Spinal cord (tissue), 10 donors: ENCODE data around the gene SPAG6. TPM values are rescaled to one million over a fixed set of nuclear protein-coding genes. Genes with fewer than 3 reads are reported as not detected.

Experiments
- DNase-seq, 6 donors: peaks; one replicate each; pipeline versions ENCODE4 v3.0.0 to v3.0.0-alpha.2; 2013 to 2015; ENCODE audit warnings: low spot score in 6 of 6, low read depth in 4 of 6
- H3K27ac ChIP-seq: one replicate; pipeline ENCODE4 v1.5.1; 2013; ENCODE audit warnings: low read depth, low read length, control low read depth
- H3K27me3 ChIP-seq: one replicate; pipeline ENCODE4 v1.6.1; 2013; ENCODE audit warnings: low read length; ENCODE audit not compliant: control insufficient read depth, insufficient read depth
- H3K36me3 ChIP-seq: one replicate; pipeline ENCODE4 v1.6.1; 2013; ENCODE audit warnings: low read length; ENCODE audit not compliant: control insufficient read depth, insufficient read depth
- H3K4me1 ChIP-seq: one replicate; pipeline ENCODE4 v1.6.1; 2013; ENCODE audit warnings: low read length; ENCODE audit not compliant: control insufficient read depth, insufficient read depth
- H3K4me3 ChIP-seq: one replicate; pipeline ENCODE4 v1.5.1; 2013; ENCODE audit warnings: low read depth, low read length, control low read depth
- H3K9me3 ChIP-seq: one replicate; pipeline ENCODE4 v1.6.1; 2013; ENCODE audit warnings: low read length; ENCODE audit not compliant: control insufficient read depth, insufficient read depth
- WGBS: methylation state at CpG from one replicate; pipeline ENCODE4 v1.1.5; 2013; ENCODE audit warnings: missing lambda C conversion rate; ENCODE audit not compliant: insufficient coverage; 5-methylcytosine and 5-hydroxymethylcytosine counted together
- polyA plus RNA-seq, 2 donors: library from polyadenylated mRNA; unstranded; fragments of 120-200 nt; gene quantifications; one replicate each; pipeline ENCODE4 v1.2.1, GENCODE V29; 2013; ENCODE audit not compliant: insufficient read length in 2 of 2
- total RNA-seq, 2 donors: library from RNA; depleted of rRNA in 1 of 2; stranded (reverse); fragments of 120-200 nt in 1 of 2; fragments of >200 nt in 1 of 2; gene quantifications; one replicate each; pipeline versions ENCODE4 v1.2.3 to v1.2.4, GENCODE V29; 2013 to 2014
- donor health status: healthy.

SPAG6 gene
- total and polyA plus RNA-seq, 4 donors, result 4.5 to 19.4 (median 11.5) TPM

DNA sequence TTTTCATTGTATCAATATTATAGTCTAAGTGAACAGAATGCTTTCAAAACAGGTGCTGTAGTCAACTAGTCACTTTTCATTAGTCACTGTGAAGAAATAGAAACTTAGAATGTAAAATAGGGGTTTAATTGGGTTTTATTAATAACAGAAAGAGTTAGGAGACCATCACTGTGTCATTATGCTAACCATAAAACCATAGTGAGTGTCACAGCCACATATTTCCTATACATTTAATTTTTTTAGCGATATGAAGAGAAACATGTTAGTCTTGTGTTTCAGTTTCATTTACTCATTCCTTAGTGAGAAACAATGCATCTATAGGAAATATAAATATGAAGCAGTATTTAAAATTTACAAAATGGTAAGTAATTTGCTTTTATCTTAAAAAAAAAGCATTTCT lies 22.2 kb downstream of the SPAG6 start:
- Histone ChIP-seq H3K36me3 (no peaks in the 10 kb centered on the region), H3K27ac (no peak overlapping the region), H3K4me3 (no peak overlapping the region), H3K27me3 (no peaks in the 10 kb centered on the region), H3K9me3 (no peaks in the 10 kb centered on the region), H3K4me1 (no peaks in the 10 kb centered on the region)
- no CpG with 5 or more reads among the region's 1 CpG for WGBS
- DNase-seq, result no peak

DNA sequence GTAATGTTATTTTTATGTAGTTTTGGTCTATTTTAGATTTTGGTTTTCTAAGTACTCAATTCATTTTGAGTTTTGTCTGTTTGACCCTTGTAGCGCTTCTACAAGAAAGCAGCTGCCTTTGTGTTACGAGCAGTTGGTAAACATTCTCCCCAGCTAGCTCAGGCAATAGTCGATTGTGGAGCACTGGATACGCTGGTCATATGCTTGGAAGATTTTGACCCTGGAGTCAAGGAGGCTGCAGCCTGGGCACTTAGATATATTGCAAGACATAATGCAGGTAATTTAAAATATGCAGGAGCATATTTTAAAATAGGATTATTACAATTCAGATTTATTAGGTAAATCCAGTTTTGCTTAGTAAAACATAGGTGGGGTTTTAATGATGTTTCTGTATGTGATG lies 23.1 kb downstream of the SPAG6 start:
- DNase-seq, result no peak
- no CpG with 5 or more reads among the region's 4 CpGs for WGBS
- Histone ChIP-seq H3K27ac (no peak overlapping the region), H3K27me3 (no peaks in the 10 kb centered on the region), H3K4me3 (no peak overlapping the region), H3K36me3 (no peaks in the 10 kb centered on the region), H3K4me1 (no peaks in the 10 kb centered on the region), H3K9me3 (no peaks in the 10 kb centered on the region)

DNA sequence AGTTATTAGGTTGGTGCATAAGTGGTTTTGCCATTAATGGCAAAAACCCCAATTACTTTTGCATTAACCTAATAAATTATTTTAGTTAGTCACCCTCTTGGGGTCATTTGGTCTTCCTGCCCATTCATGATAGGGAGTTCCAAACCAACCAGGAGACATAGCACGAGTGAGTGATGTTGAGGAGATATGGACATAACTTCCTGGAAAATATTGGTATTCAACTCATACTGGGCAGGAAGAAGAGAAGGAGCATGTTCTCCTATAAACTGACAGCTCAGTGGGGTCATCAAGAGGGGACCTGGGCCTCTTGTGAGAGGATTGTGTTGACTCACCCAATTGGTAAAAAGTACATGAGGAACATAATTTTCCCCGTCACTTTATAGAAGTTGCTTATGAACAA lies 23.7 kb downstream of the SPAG6 start:
- H3K27ac ChIP-seq, result no peak overlapping the region
- no CpG with 5 or more reads among the region's 2 CpGs for WGBS
- no peak for DNase-seq
- H3K9me3 ChIP-seq, result no peaks in the 10 kb centered on the region
- H3K27me3 ChIP-seq, result no peaks in the 10 kb centered on the region
- no peaks in the 10 kb centered on the region for H3K36me3 ChIP-seq
- H3K4me1 ChIP-seq, result no peaks in the 10 kb centered on the region
- no peak overlapping the region for H3K4me3 ChIP-seq

DNA sequence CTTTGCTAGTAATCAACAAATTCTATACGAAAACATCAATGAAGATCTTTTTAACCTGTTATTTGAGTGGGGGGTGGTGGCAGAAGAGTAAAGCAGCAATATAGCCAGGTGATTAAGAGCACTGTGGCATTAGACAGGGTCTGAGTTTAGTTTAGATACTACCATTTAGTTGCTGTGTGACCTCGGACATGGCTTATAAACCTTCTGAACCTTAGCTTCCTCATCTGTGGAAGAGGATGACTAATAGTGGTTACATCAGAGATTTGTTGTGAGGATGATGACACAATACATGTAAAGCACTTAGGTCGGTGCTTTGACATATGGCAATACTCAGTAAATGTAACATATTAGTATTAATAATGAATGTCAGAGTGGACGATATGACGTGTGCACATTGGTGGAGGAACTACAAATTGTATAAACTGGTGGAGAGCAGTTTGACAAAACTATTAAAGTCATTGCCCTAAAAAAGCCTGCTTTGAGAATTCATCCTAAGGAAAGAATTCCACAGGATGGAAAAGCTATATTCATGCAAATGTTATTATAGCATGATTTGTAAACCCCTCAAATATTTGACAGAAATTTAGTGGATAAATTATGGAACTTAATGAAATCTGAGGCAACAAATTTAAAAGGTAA lies 24.3 kb downstream of the SPAG6 start:
- no peak for DNase-seq
- no peaks in the 10 kb centered on the region for H3K4me1 ChIP-seq
- no peaks in the 10 kb centered on the region for H3K27me3 ChIP-seq
- no peaks in the 10 kb centered on the region for H3K9me3 ChIP-seq
- no peak overlapping the region for H3K4me3 ChIP-seq
- no peak overlapping the region for H3K27ac ChIP-seq
- no peaks in the 10 kb centered on the region for H3K36me3 ChIP-seq
- 100% methylated on average over 1 of the region's 5 CpGs for WGBS

DNA sequence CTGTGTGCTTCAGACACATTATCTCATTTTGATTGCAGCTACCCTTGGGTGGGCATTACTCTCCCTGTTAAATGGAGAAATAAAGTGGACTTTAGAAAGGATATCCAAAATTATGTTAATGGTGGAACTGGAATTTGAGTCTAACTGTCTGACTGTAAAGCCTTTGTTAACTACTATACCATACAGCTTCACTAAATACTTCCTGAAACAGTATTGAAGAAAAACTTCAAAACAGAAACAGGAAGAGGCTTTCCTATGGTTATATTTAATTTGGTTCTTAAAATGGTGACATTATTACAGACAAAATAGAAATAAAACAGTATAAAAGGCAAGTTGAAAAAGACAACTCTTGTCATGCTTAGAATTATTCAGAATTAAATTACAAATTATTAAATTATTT lies 25.0 kb downstream of the SPAG6 start:
- Histone ChIP-seq H3K4me3 (no peak overlapping the region), H3K4me1 (no peaks in the 10 kb centered on the region), H3K27ac (no peak overlapping the region), H3K9me3 (no peaks in the 10 kb centered on the region), H3K27me3 (no peaks in the 10 kb centered on the region), H3K36me3 (no peaks in the 10 kb centered on the region)
- no peak for DNase-seq

DNA sequence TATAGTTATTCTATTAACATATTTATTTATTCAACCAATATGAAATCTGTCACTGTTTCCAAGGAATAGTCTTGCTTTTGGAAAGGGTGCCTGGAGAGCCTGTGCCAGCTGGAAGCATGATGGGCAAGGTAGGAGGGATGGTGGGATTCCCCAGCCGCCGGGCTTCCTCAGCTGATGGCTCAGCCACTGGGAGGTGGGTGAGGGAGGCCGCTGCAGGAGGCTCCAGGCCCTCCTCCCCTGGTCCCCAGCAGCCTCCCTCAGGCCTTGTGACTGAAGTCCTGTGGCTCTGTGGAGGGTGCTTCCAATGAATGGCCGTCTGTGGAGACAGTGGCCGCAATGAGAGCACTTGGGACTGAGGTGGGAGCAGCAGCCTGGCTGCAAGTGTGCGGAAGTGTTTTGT lies 27.0 kb downstream of the SPAG6 start:
- Histone ChIP-seq H3K36me3 (no peaks in the 10 kb centered on the region), H3K27me3 (no peaks in the 10 kb centered on the region), H3K4me3 (no peak overlapping the region), H3K4me1 (no peaks in the 10 kb centered on the region), H3K27ac (no peak overlapping the region), H3K9me3 (no peaks in the 10 kb centered on the region)
- DNase-seq, result no peak
- 85% methylated on average over 6 of the region's 6 CpGs for WGBS

DNA sequence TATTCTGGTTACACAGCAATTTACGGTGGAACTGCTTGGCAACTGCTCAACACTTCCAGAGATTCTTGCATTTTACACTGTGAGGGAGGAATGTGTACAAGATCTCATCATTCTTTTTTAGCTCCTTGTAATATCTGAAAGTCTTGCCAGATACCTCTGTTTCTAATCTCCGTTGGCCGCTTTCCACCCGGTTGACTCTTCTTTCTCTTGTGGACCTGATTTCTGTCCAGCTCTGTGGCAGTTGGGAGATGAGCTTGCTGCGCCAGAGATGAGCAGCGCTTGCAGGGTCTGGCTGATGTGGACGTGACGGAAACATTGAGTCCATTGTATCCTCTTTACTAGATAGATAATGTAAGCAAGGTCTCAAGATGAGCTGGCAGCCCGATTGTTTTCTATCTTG lies 27.6 kb downstream of the SPAG6 start:
- Histone ChIP-seq H3K4me3 (no peak overlapping the region), H3K27ac (no peak overlapping the region), H3K36me3 (no peaks in the 10 kb centered on the region), H3K27me3 (no peaks in the 10 kb centered on the region), H3K9me3 (no peaks in the 10 kb centered on the region), H3K4me1 (no peaks in the 10 kb centered on the region)
- WGBS, result 63% methylated on average over 7 of the region's 9 CpGs
- peak in 2 of 6 donors; percentile 7 to 17 for DNase-seq

DNA sequence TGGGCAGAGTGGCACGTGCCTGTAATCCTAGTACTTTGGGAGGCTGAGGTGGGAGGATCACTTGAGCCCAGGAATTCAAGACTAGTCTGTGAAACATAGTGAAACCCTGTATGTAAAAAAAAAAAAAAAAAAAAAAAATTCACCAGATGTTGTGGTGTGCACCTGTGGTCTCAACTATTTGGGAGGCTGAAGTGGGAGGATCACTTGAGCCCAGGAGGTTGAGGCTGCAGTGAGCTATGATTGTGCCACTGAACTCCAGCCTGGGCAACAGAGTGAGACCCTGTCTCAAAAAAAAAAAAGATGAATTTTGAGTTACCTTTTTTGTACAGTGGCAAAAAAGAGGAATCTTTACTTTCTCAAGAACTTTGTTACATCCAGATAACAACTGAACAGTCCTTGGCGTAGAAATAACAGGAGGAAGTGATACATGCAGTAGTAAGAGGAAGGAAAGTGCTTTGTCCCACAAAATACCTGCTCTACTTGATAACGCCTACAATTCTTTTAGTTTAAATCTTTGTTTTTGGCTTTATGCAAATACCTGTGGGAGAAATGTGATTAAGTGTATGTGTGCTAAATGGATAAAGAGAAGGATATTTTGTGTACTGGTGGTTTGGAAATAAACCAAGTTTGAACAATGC lies 29.3 kb downstream of the SPAG6 start:
- no peaks in the 10 kb centered on the region for H3K27me3 ChIP-seq
- no peak overlapping the region for H3K27ac ChIP-seq
- H3K4me3 ChIP-seq, result no peak overlapping the region
- WGBS, result no CpG with 5 or more reads among the region's 3 CpGs
- H3K9me3 ChIP-seq, result no peaks in the 10 kb centered on the region
- H3K4me1 ChIP-seq, result no peaks in the 10 kb centered on the region
- no peaks in the 10 kb centered on the region for H3K36me3 ChIP-seq
- DNase-seq, result no peak

DNA sequence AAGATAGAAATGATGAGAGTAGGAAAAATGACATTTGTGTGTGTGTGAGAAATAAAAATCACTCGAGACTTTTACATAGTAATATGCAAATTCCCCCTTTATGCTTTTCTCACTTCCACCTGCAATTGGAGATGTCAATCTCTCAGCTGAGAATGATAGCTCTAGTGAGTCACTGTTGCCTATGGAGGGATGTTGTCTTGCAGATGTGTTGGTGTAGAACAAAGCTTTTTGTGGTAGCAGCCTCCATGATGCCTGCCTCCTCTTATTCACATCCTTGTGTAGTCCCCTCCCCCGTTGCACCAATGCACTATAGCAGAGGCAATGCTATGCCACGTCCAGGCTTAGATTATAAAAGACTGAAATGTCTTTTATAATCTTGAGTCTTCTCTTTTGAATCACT lies 33.8 kb downstream of the SPAG6 start:
- H3K4me1 ChIP-seq, result no peaks in the 10 kb centered on the region
- no peaks in the 10 kb centered on the region for H3K9me3 ChIP-seq
- no peaks in the 10 kb centered on the region for H3K27me3 ChIP-seq
- no CpG with 5 or more reads among the region's 3 CpGs for WGBS
- H3K27ac ChIP-seq, result no peak overlapping the region
- no peaks in the 10 kb centered on the region for H3K36me3 ChIP-seq
- DNase-seq, result no peak
- no peak overlapping the region for H3K4me3 ChIP-seq

DNA sequence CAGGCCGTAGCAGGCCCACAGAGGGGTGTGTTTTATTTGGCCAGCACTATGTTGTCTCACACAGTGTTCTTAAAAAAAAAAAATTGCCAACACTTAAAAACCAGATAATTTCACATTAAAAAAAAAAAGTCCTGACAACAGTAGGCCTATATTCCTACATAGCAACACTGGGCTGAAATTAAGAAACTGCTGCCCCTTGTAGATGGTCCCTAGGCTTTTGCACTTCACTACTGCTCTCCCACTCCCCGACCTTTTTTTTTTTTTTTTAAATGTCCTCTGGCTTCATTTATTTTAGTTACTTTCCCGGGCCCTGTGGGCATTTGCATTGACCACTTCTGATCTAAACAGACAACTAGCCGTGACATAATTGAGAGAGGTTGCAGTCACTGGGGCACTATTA lies 36.0 kb downstream of the SPAG6 start:
- Histone ChIP-seq H3K4me3 (no peak overlapping the region), H3K27ac (no peak overlapping the region), H3K4me1 (no peaks in the 10 kb centered on the region), H3K36me3 (no peaks in the 10 kb centered on the region), H3K9me3 (no peaks in the 10 kb centered on the region), H3K27me3 (no peaks in the 10 kb centered on the region)
- DNase-seq, result no peak
- no CpG with 5 or more reads among the region's 4 CpGs for WGBS
